ENCODE data around the gene PEX7.
"Not testable (repeated sequence)": the region's sequence is repeated elsewhere in the genome, so short reads cannot be mapped to it uniquely, and the experiment has no call there.

PEX7 gene

GRCh38 chr6:136950436-136951126, 128.2 kb downstream of the PEX7 start:
- DNase-seq (ENCODE audit: low read depth in 2 of 2): no peak

GRCh38 chr6:136952714-136953260, 130.4 kb downstream of the PEX7 start:
- no peak for DNase-seq (ENCODE audit: low read depth in 2 of 2)

- no peak for DNase-seq (ENCODE audit: low read depth in 2 of 2)
These were observed 132.7 kb downstream of the PEX7 start for GRCh38 chr6:136955123-136955522.

- no peak for DNase-seq (ENCODE audit: low read depth in 2 of 2)
These were observed 134.5 kb downstream of the PEX7 start for GRCh38 chr6:136956590-136957544.

GRCh38 chr6:136958168-136958567, 135.8 kb downstream of the PEX7 start:
- no peak for DNase-seq (ENCODE audit: low read depth in 2 of 2)

GRCh38 chr6:136959471-136959891, 137.1 kb downstream of the PEX7 start:
- no peak for DNase-seq (ENCODE audit: low read depth in 2 of 2)

GRCh38 chr6:136959935-136960334, 137.5 kb downstream of the PEX7 start:
- DNase-seq (ENCODE audit: low read depth in 2 of 2): not testable (repeated sequence)

- DNase-seq (ENCODE audit: low read depth in 2 of 2): no peak
These were observed 138.4 kb downstream of the PEX7 start for GRCh38 chr6:136960781-136961180.

GRCh38 chr6:136961848-136962247, 139.5 kb downstream of the PEX7 start:
- no peak for DNase-seq (ENCODE audit: low read depth in 2 of 2)

GRCh38 chr6:136962661-136963060, 140.3 kb downstream of the PEX7 start:
- no peak for DNase-seq (ENCODE audit: low read depth in 2 of 2)

GRCh38 chr6:136963259-136963658, 140.9 kb downstream of the PEX7 start:
- no peak for DNase-seq (ENCODE audit: low read depth in 2 of 2)

Measured in fibroblast of skin of left biceps (primary cell).